Stimulated activated CD8-positive, alpha-beta memory T cell treated with anti-CD3 and anti-CD28 coated beads, Interleukin-12 subunit alpha, Interleukin-12 subunit beta, amount 100 ng/mL, for 24 hours (primary cell): ENCODE results near the gene ZSCAN25.
"Not testable (repeated sequence)": the region's sequence is repeated elsewhere in the genome, so short reads cannot be mapped to it uniquely, and the experiment has no call there.

Source experiments
- DNase-seq: peaks from one replicate; pipeline ENCODE4 v3.0.0-alpha.2; 2020; ENCODE audit errors: extremely low read depth

Gene ZSCAN25

GRCh38 chr7:99616359-99617191 lies at the start of gene ZSCAN25:
Gene ZSCAN25, plus strand, starts transcription at chr7:99616946. Its CDS starts 2,661 bp downstream, at chr7:99619607.
- DNase-seq: peak; percentile 60

DNA sequence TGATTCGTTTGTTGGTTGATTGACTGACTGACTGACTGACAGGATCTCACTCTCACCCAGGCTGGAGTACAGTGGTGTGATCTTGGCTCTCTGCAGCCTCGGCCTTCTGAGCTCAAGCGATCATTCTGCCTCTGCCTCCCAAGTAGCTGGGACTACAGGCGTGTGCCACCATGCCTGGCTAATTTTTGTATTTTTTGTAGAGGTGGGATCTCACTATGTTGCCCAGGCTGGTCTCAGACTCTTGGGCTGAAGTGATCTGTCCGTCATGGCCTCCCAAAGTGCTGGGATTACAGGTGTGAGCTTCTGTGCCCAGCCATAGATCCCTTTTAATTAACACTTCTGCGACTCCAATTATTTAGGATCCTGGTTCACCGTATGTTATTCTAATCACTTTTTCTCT lies 48.0 kb upstream of the ZSCAN25 start:
- DNase-seq: not testable (repeated sequence)

- no peak for DNase-seq
Measured at GRCh38 chr7:99571768-99572167, 45.0 kb upstream of the ZSCAN25 start.

DNA sequence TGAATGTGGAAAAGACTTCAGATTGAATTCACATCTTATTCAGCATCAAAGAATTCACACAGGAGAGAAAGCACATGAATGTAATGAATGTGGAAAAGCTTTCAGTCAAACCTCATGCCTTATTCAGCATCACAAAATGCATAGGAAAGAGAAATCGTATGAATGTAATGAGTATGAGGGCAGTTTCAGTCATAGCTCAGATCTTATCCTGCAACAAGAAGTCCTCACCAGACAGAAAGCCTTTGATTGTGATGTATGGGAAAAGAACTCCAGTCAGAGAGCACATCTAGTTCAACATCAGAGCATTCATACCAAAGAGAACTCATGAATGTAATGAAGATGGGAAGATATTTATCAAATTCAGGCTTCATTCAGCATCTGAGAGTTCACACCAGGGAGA lies 43.5 kb upstream of the ZSCAN25 start:
- DNase-seq: no peak

DNA sequence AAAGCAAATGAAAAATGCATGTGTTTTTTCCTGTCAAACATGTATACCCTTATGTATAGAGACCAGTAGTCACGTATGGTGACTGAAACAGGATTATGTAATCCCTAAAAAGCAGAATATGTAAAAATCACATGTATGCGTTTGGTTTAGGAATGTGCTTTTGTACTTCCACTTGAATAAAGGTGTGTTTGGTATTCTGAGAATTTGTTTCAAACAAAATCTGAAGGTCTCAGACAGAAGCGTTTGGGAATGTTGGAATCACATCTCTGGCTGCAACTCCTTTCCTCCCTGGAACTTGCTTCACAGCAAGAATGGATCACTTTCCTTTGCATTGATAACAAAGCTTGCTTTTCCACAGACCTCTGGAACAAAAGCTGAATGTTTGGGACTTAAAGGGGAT lies 40.5 kb upstream of the ZSCAN25 start:
- no peak for DNase-seq

GRCh38 chr7:99579281-99579955 lies 37.3 kb upstream of the ZSCAN25 start:
- DNase-seq: no peak

DNA sequence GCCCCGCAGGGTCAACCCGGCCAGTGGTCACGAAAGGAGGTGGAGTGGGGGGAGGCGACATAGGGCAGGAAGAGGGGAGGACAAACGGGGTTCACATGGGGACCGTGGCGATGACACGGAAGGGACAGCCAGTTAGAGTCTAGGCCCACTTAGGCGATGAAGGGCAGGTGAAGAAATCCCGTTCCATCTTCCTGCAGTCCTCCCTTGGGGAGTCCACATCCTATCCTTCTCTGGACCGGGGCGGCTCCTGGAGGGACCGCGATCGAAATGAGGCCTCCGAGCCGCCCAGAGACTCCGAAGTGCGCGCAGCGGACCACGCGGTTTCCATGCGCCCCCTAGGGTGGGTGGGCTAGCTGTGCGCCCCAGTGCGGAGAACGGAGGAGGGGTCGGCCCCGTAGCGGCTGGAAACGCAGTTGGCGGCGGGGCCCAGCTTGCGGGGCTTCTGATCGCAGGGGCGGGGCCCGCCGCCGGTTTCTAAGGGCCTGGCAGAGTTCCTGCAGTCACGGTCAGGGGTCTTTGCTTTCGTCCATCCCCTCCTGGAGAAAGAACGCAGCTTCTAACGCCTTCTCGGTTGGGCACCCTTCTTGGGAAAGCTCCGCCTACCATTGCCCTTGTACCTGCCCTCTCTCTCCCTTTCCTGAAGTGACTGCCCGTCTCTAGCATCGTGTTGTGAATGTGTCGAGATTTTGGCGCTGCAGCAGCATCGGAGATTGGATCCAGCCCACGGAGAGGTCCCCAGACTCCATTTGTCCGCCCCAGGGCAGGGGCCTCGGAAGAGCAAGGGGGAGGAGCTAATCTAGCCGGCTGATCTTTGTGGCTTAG lies 36.6 kb upstream of the ZSCAN25 start:
- DNase-seq: no peak

- DNase-seq: not testable (repeated sequence)
Measured at GRCh38 chr7:99580778-99581332, 35.9 kb upstream of the ZSCAN25 start.

DNA sequence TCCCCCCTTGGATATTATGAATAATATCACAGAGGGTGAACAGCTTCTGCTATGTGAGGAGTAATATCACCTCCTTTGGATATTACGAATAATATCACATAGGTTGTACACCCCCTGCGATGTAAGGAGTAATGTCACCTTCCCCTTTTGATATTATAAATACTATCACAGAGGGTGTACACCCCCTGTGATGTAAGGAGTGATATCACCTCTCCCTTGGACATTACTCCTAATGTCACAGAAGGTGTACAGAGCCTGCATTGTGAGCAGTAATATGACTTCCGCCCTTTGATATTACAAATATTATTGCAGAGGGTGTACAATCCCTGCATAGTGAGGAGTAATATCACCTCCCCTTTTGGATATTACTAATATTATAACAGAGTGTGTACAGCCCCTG lies 27.9 kb upstream of the ZSCAN25 start:
- DNase-seq: no peak

DNA sequence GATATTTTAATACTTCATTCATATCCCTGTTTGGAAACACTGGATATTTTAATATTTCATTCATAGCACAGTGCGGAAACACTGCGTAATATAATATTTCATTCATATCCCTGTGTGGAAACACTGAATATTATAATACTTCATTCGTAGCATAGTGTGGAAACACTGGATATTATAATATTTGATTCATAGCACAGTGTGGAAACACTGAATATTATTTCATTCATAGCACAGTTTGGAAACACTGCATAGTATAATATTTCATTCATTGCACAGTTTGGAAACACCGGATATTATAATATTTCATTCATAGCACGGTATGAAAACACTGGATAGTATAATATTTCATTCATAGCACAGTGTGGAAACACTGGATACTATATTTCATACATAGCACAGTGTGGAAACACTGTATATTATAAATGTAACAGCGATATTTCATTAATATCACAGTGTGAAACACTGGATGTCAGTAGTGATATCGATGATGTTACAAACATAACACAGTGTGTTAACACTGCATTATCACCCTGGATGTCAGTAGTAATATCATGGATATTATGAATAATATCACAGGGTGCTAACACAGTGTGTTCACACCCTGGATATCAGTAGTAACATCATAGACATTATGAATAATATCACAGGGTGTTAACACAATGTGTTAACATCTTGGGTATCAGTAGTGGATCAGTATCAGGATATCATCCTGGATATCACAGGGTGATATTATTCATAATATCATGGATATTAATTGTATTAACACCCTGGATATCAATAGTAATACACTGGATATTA lies 21.6 kb upstream of the ZSCAN25 start:
- DNase-seq: no peak

- DNase-seq: no peak
Measured at GRCh38 chr7:99596408-99596955, 20.3 kb upstream of the ZSCAN25 start.

DNA sequence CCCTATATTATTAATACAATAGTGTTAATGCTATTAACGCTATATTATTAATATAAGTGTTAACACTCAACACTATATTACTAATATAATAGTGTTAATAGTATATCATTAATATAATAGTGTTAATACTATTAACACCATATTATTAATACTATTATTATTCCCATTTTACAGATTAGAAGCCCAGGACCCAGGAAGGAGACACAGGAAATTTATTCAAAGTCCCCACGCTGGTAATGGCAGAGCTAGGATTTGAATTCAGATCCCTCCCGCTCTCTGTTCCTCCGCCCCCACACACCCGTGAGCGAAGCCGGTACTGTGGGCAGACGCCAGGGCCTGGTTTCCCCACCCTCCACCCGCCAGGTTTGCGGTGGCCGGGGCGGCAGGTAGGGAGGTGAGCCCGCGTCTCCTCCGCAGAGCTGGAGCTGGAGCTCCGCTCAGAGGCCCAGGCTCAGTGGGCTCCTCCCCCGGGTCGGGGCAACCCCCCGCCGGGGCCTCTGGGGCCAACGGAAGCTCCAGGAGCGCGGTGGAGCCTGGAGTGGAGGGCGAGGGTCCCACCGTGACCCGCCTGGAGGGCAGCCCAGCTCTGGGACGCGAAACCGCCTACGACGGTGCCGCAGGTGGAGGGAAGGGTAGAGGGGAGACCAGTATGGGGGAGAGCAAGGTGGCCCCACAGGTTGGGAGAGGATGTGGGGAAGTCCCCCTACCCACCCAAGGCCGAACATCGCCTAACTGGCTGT lies 18.8 kb upstream of the ZSCAN25 start, which contains the start of gene TMEM225B:
Gene TMEM225B (plus strand): TSS at position 506 of the 740 bp plus-strand sequence. CDS start 6,122 bp downstream, outside the sequence.
- no peak for DNase-seq

- DNase-seq: no peak
Measured at GRCh38 chr7:99599836-99600235, 16.9 kb upstream of the ZSCAN25 start.

GRCh38 chr7:99601656-99602310 lies 15.0 kb upstream of the ZSCAN25 start:
- no peak for DNase-seq

- DNase-seq: no peak
Measured at GRCh38 chr7:99605527-99605926, 11.2 kb upstream of the ZSCAN25 start.

DNA sequence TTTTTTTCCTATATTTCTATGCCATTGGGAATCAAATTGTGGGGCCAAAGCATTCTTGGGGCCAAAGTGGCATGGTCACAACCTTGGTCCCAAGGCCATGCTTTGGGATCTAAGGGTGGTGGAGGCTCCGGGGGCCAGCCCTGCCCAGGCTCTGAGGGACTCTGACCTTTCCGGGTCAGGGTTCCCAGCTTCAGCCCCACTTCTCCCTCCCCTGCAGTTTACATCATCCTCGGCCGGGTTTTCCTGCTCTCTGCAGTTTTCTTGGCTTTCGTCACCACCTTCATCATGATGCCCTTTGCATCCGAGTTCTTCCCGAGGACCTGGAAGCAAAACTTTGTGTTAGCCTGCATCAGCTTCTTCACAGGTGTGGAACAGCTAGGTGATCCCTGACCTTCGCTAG lies 10.2 kb upstream of the ZSCAN25 start:
- no peak for DNase-seq

GRCh38 chr7:99607548-99607947 lies 9.2 kb upstream of the ZSCAN25 start:
- DNase-seq: no peak

DNA sequence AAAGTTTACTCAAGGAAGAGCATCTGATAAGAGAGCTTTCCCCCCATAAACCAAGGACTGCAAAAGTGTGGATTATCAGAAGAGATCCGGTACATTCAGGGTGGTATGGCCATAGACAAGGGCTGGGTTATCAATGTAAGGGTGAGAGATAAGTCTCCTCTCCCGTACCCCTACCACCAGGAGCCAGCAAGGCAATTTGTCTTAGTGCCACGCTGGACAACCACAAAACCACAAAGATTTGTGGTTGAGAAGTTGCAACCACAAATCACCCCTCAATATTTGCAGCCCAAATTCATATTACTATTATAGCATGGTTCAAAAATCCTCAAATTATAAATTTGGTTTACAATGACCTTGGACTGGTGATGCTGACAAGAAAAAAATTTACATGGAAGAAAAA lies 2.3 kb upstream of the ZSCAN25 start:
- DNase-seq: no peak

- DNase-seq: no peak
Measured at GRCh38 chr7:99615989-99616358, 772 bp upstream of the ZSCAN25 start.
